Ascending aorta (tissue), 2 donors: ENCODE measurements around the gene KRTAP13-1. TPM values are rescaled to one million over a fixed set of nuclear protein-coding genes. Genes with fewer than 3 reads are reported as not detected.

ENCODE experiments used
- DNase-seq, 2 donors: peaks; one replicate each; pipeline ENCODE4 v3.0.0-alpha.2; 2019; ENCODE audit warnings: low spot score in 2 of 2
- H3K27ac ChIP-seq, 2 donors: fragments of 200-600 bp; sonication (generic); one replicate each; pipeline ENCODE4 v1.5.1; 2016 to 2017; ENCODE audit warnings: mild to moderate bottlenecking in 1 of 2
- H3K27me3 ChIP-seq: fragments of 200-600 bp; sonication (generic); one replicate; pipeline ENCODE4 v1.5.1; 2017
- H3K36me3 ChIP-seq, 2 donors: fragments of 200-600 bp; sonication (generic); one replicate each; pipeline ENCODE4 v1.5.1; 2016
- H3K4me1 ChIP-seq, 2 donors: fragments of 200-600 bp; sonication (generic); one replicate each; pipeline ENCODE4 v1.5.1; 2016 to 2017; ENCODE audit warnings: mild to moderate bottlenecking in 1 of 2
- H3K4me3 ChIP-seq, 2 donors: fragments of 200-600 bp; sonication (generic); one replicate each; pipeline ENCODE4 v1.5.1; 2016 to 2017; ENCODE audit warnings: mild to moderate bottlenecking in 1 of 2
- H3K9me3 ChIP-seq, 2 donors: fragments of 200-600 bp; sonication (generic); one replicate each; pipeline ENCODE4 v1.5.1; 2016
- intact Hi-C: fragments of 100-400 bp; cut with DNase I; formaldehyde crosslinking; loops from one replicate; pipeline ENCODE4 v1.15.1; 2023
- total RNA-seq: library from RNA; depleted of rRNA; stranded (reverse); fragments of >200 nt; gene quantifications from one replicate; pipeline ENCODE4 v1.1.0, GENCODE V29; 2016
- TF ChIP-seq, protein P1 (sequence below), 3 experiments: fragments of 200-600 bp in 2 of 3; fragments of 450-650 bp in 1 of 3; sonication (generic) in 2 of 3; IDR thresholded peaks; one replicate each; pipeline ENCODE4 v1.5.1; 2016 to 2019; ENCODE audit warnings: antibody characterized with exemption in 3 of 3, mild to moderate bottlenecking in 1 of 3, moderate library complexity in 1 of 3

KRTAP13-1 gene
- not detected for total RNA-seq

DNA sequence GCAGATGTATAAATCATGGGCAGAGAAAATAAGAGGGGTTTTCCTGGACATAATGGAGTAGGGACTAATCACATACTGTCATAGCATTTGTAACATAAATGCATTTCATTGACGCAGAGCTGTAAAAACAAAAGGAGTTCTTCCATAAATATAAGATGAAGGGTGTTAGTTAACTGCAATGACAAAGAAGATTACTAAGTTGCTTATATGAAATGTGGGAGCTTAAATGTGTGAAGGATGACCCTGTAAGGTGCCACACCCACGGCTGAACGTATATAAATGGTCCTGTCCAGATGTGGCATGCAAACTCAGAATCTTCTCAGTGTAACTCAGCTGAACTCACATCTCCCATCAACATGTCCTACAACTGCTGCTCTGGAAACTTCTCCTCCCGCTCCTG, at the start of gene KRTAP13-1:
TSS of gene KRTAP13-1 (plus strand) at position 301 of the 400 bp plus-strand sequence. CDS start at position 357, 56 bp downstream.
- TF ChIP-seq, protein P1, sequence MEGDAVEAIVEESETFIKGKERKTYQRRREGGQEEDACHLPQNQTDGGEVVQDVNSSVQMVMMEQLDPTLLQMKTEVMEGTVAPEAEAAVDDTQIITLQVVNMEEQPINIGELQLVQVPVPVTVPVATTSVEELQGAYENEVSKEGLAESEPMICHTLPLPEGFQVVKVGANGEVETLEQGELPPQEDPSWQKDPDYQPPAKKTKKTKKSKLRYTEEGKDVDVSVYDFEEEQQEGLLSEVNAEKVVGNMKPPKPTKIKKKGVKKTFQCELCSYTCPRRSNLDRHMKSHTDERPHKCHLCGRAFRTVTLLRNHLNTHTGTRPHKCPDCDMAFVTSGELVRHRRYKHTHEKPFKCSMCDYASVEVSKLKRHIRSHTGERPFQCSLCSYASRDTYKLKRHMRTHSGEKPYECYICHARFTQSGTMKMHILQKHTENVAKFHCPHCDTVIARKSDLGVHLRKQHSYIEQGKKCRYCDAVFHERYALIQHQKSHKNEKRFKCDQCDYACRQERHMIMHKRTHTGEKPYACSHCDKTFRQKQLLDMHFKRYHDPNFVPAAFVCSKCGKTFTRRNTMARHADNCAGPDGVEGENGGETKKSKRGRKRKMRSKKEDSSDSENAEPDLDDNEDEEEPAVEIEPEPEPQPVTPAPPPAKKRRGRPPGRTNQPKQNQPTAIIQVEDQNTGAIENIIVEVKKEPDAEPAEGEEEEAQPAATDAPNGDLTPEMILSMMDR (IDR thresholded peaks at IDR 0.05): no peak
- H3K27me3 ChIP-seq: no peaks in the 10 kb centered on the region
- H3K36me3 ChIP-seq: no peaks in the 10 kb centered on the region
- H3K4me1 ChIP-seq: no peaks in the 10 kb centered on the region
- H3K9me3 ChIP-seq: no peaks in the 10 kb centered on the region
- intact Hi-C loops: no loop called here
- no peak within 1 kb of the TSS for H3K4me3 ChIP-seq
- no peak within 1 kb of the TSS for H3K27ac ChIP-seq
- DNase-seq: no peak

GRCh38 chr21:30348506-30348905, 47.3 kb upstream of the KRTAP13-1 start, which contains the start of gene KRTAP23-1:
Gene KRTAP23-1, minus strand, starts transcription at chr21:30348606. Its CDS starts 0 bp downstream, at chr21:30348606.
- Histone ChIP-seq H3K4me1 (no peaks in the 10 kb centered on the region), H3K36me3 (no peaks in the 10 kb centered on the region), H3K9me3 (no peaks in the 10 kb centered on the region), H3K4me3 (no peak within 1 kb of the TSS), H3K27me3 (no peaks in the 10 kb centered on the region), H3K27ac (no peak within 1 kb of the TSS)
- DNase-seq: no peak
- TF ChIP-seq, protein P1 (IDR thresholded peaks at IDR 0.05): no peak
- intact Hi-C loops: no loop called here

DNA sequence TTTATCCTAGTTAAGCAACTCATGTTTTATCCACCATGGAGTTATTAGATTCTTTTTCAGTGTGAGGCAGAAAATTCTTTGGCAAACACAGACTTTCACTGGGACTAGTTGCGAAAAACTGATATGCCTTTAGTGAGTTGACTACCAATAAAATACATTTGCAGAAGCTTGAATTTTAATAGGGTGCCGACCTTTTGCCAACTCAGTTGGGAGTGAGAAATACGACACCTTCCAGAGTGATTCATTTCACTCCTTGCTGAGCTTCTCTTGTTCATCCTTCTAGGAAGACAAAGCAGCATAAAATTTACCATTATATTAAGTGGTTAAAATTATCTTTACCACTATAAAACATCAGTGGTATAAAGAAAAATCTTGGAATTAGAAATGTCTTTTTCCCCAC, 46.3 kb upstream of the KRTAP13-1 start:
- Histone ChIP-seq H3K27me3 (no peaks in the 10 kb centered on the region), H3K4me3 (no peak overlapping the region), H3K9me3 (no peaks in the 10 kb centered on the region), H3K4me1 (no peaks in the 10 kb centered on the region), H3K36me3 (no peaks in the 10 kb centered on the region), H3K27ac (no peak overlapping the region)
- TF ChIP-seq, protein P1 (IDR thresholded peaks at IDR 0.05): no peak
- DNase-seq: no peak
- intact Hi-C loops: no loop called here

DNA sequence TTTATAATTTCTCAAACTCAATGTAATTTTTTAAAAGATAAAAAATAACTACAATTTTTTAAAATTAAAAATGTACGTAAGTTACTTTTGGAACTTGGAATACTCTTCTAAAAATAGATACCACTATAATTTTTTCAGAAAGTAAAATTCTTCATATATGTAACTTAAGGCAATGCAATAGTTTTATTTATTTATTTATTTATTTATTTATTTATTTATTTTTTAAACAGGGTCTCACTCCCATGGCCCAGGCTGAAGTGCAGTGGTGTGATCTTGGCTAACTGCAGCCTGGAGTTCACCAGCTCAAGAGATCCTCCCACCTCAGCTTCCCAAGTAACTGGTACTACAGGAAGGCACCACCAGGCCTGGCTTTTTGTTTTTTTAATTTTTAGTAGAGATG, 44.3 kb upstream of the KRTAP13-1 start:
- Histone ChIP-seq H3K4me3 (no peak overlapping the region), H3K36me3 (no peaks in the 10 kb centered on the region), H3K27me3 (no peaks in the 10 kb centered on the region), H3K27ac (no peak overlapping the region), H3K9me3 (no peaks in the 10 kb centered on the region), H3K4me1 (no peaks in the 10 kb centered on the region)
- intact Hi-C loops: no loop called here
- TF ChIP-seq, protein P1 (IDR thresholded peaks at IDR 0.05): no peak
- DNase-seq: no peak

GRCh38 chr21:30354308-30355005, 41.4 kb upstream of the KRTAP13-1 start:
- Histone ChIP-seq H3K4me1 (no peaks in the 10 kb centered on the region), H3K27ac (no peak overlapping the region), H3K9me3 (no peaks in the 10 kb centered on the region), H3K4me3 (no peak overlapping the region), H3K27me3 (no peaks in the 10 kb centered on the region), H3K36me3 (no peaks in the 10 kb centered on the region)
- no peak for DNase-seq
- intact Hi-C loops: no loop called here
- TF ChIP-seq, protein P1 (IDR thresholded peaks at IDR 0.05): no peak
